NCI-H2227 (cell line): ENCODE measurements around the gene COBLL1.
A peak's percentile ranks its signal among the peaks of the same experiment; 100 is the strongest.
"Not testable (repeated sequence)": the region's sequence is repeated elsewhere in the genome, so short reads cannot be mapped to it uniquely, and the experiment has no call there.

Experiments
- DNase-seq: peaks from one replicate; lab custom pipeline; 2025; ENCODE audit not compliant: unreplicated experiment; lab: John Stamatoyannopoulos, UW

The COBLL1 gene

DNA sequence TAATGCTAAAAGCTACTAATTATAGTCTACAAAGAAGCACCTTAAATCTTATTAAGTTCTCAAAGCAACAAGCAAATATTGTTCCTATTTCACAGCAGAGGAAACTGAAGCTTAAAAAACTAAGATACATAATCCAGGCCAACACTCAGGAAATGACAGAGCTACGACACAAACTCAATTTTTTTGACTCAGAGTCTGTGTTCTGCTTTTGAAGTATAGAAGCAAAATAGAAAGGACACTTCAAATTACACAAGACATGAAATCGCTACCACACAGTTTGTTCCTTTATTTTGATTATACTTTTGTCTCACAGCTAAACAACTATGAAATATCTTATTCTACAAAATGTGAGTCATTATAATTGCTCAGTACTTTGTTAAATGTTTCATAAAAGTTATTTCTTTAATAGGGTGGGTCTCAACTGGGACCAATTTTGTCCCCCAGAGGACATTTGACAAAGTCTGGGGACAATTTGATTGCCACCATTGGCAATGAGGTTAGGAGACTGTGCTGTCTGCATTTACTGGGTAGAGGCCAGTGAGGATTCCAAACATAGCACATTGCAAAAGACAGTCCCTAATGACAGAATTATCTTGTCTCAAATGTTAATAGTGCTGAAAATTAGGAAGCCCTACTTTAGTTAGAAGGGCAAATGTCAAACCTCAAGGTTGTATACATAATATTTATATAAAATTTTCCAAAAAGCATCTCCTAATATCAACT, 118.8 kb downstream of the COBLL1 start:
- DNase-seq, result no peak

DNA sequence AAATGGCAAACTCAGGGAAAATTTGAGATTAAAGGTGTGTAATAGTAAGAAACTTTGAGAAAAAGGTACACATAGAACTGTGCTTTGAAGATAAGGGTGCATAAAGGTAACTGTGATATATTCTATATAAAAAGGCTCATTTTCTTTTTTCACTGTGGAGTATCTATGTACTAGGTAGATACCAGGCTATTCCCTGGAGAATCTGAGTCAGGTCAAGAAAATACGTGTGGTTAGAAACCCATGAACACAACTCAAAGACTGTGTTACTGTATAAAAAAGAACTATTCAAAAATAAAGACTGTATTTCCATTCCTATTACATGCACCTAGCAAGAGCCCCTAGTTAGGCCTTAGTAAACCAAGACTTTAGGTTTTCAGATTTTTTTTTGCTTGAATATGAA, 120.2 kb downstream of the COBLL1 start:
- no peak for DNase-seq

- no peak for DNase-seq
Observed at GRCh38 chr2:164719996-164720941, 121.4 kb downstream of the COBLL1 start.

DNA sequence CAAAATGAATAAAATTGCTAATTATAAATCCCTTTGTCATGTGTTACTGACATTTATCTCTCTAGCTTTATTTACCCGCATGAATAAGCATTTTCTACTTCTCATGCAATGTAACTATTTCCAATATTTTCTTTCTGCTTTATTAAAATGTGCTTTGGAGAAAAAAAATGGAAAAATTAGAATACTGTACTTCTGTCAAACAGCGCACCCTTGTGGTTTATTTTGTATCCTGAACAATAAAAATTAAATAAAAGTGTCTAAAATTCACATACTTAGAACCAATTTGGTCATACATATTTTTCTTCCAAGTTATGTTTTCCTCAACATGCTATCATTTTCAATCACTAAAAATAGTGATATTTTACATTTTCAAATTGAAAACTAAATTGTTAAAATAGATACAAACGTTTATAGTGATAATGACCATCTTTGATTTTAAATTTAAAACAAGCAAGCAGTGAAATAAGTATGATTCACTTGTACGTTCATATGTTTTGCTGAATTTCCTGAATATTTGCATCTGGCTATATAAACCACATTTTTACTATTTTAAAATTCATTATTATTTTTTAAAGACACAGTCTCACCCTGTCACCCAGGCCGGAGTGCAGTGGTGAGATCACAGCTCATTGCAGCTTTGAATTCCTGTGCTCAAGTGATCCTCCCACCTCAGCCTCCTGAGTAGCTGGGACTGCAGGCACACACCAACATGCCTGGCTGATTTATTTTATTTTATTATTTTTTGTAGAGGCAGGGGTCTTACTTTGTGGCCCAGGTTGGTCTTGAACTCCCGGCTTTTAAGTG, 124.4 kb downstream of the COBLL1 start:
- peak; percentile 70 for DNase-seq

- DNase-seq, result no peak
Observed at GRCh38 chr2:164714471-164714870, 127.2 kb downstream of the COBLL1 start.

DNA sequence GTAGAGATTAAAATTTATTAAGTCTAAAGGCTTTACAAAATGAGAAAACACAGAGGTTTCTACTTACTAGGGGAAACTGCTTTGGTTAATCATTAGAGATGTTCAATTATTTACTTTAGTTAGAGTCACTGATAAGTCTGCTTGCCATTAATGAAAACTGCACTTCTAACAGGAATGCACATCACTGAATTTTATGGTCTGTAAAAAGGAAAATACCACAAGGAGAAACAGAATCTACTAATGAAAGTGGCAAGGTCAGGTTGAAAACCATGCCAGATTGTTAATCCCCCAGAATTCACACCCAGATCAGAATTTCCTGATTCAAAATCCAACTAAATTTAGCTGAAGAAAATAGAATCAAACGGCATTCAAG, 129.9 kb downstream of the COBLL1 start:
- DNase-seq, result no peak

- no peak for DNase-seq
Observed at GRCh38 chr2:164710837-164711765, 130.5 kb downstream of the COBLL1 start.

DNA sequence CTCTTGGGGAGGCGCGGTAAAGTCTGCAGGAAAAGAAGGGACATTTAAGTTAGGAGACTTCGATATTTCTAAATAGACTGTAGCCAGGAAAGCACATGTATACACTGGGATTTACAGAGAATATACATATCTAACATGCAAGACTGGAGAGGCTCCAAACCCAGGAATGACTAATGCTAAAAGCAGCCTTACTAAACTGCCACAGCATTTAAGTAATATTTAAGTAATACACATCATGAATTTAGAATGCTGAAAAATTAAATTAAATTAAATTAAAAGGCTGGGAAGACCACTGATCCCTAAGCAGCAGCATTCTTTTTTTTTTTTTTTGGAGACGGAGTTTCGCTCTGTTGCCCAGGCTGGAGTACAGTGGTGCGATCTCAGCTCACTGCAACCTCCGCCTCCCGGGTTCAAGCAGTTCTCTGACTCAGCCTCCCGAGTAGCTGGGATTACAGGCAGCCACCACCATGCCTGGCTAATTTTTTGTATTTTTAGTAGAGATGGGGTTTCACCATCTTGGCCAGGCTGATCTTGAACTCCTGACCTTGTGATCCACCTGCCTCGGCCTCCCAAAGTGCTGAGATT, 131.3 kb downstream of the COBLL1 start:
- DNase-seq, result not testable (repeated sequence)

GRCh38 chr2:164706522-164706921, 135.1 kb downstream of the COBLL1 start:
- DNase-seq, result no peak

- no peak for DNase-seq
Observed at GRCh38 chr2:164705412-164706167, 136.0 kb downstream of the COBLL1 start.

- DNase-seq, result no peak
Observed at GRCh38 chr2:164703915-164704706, 137.5 kb downstream of the COBLL1 start.

DNA sequence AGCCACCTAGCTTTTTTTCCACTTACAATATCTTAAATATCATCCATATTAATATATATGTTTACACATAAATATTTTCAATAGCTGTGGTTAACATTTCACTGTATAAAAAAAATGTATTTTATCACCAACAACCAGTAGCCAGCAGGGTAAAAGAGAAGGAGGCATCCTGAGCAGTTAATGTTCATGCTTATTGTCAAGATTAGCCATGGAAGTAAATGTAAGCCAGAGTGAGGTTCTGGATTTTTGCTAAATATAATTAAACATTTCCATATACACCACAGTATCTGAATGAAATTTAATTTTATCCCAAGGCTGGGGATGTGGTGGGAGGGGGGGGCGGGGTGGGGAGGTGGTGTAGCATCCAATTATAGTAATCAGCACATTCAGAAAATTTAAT, 140.1 kb downstream of the COBLL1 start:
- no peak for DNase-seq

DNA sequence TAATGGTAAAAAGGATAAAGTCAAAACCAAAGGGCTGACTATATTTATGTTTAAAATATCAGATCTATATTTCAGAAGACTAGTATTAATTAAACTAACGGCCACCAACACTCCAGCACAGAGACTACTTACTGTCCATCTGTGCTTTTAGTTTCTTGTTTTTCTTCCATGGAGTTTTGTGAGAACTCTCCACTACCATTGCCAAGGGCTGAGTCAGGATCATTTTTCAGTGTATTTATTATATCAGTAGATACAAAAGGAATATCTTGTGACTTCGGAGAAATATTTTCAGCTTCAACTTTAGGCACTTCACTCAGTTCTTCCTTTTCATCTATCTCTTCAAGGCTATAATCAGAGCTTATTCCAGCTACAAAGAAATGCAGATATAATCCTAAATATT, 141.2 kb downstream of the COBLL1 start:
- no peak for DNase-seq

- peak; percentile 49 for DNase-seq
Observed at GRCh38 chr2:164697688-164698461, 143.7 kb downstream of the COBLL1 start.

DNA sequence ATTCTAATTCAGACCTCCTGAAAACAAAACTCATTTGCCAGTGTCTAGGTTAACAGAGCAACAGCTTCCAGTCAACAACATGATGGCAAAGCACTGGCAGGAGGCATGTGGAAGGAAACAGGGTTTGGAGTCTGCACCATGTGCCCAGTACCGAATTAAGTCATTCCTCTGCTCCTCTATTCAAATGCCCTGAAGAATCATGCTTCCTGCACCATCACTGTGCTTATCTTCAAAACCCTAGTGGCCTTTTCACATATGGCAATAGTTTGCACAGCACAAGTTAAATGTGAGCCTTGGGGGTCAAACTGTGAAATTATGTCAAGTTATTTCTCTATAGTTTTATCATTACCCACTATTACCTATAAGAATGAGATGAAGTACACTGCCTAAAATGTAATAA, 145.0 kb downstream of the COBLL1 start:
- no peak for DNase-seq

- no peak for DNase-seq
Observed at GRCh38 chr2:164694275-164694695, 147.3 kb downstream of the COBLL1 start.

GRCh38 chr2:164693834-164694233, 147.8 kb downstream of the COBLL1 start:
- no peak for DNase-seq

DNA sequence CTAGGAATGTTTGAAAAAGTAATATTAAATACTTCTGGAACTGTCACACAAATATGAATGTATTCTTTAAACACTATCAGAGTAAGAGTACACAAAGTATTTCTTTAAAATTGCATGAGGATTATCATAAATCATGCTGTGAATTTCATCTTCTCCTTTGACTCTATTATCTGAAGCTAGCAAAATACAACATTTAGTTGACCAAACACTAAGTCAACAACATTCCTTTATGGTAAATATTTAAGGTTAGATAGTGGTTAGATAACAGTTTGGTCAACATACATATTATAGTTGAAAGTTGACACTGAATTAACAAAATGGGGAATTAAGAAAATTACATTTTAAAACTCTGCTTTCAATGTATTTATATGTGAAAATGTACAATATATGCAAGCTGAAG, 148.2 kb downstream of the COBLL1 start:
- no peak for DNase-seq
